ENCODE results near the gene CRPPA.

DNA sequence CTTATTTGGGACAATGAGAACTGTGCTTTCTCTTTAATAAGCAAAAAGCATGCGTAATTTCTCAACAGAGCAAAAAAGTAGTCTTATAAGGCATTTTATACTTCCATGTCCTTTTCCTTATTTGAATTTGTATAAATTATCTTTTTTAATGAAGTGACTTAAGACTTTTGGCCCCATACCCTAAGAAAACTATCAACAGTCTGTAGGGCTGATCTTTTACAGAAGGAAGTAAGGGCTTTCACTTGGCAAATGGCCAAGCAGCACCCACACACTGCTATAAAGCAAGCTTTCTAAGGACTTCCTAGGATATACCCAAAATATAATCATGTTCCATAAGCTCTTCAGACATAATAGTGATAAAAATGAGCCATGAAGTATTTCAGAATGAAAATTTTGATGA is 3.4 kb downstream of the CRPPA start:
- TF ChIP-seq CTCF (IDR thresholded peaks at IDR 0.05) (no peak), EZH2phosphoT487 (IDR thresholded peaks at IDR 0.05) (no peak)
